Brain pericyte (primary cell): ENCODE results near the gene GARNL3.

Source experiments
- DNase-seq: peaks from one replicate; pipeline ENCODE4 v3.0.0-alpha.2; 2012; ENCODE audit warnings: low read depth, low spot score

Gene GARNL3

DNA sequence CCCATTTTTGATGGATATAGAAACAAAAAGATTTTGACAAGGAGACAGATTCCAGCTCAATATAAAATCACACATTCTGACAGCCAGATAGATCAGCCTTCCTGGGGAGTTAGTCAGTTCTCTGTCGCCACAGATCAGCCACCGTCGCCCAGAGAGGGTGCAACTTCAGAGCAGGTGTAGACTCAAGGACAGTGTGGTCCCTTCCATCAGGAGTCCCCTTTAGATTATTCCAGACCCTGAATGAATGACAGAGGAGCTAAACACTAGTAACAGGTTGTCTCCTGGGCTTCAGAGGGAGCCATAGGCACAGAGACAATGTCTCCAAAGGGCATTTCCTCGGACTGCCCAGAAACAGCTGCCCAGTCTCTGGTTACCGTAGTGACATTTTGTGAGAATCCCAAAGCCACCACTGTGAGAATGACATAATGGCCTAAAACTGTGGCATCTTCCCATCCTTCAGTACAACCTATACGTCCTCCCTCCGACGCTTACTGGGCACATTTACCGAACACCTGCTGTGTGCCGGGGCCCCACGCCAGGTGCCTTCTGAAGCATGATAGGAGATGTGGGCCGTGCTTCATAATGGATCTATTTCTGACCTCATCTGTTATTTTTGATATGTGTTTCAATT lies 85.0 kb downstream of the GARNL3 start:
- DNase-seq = no peak

DNA sequence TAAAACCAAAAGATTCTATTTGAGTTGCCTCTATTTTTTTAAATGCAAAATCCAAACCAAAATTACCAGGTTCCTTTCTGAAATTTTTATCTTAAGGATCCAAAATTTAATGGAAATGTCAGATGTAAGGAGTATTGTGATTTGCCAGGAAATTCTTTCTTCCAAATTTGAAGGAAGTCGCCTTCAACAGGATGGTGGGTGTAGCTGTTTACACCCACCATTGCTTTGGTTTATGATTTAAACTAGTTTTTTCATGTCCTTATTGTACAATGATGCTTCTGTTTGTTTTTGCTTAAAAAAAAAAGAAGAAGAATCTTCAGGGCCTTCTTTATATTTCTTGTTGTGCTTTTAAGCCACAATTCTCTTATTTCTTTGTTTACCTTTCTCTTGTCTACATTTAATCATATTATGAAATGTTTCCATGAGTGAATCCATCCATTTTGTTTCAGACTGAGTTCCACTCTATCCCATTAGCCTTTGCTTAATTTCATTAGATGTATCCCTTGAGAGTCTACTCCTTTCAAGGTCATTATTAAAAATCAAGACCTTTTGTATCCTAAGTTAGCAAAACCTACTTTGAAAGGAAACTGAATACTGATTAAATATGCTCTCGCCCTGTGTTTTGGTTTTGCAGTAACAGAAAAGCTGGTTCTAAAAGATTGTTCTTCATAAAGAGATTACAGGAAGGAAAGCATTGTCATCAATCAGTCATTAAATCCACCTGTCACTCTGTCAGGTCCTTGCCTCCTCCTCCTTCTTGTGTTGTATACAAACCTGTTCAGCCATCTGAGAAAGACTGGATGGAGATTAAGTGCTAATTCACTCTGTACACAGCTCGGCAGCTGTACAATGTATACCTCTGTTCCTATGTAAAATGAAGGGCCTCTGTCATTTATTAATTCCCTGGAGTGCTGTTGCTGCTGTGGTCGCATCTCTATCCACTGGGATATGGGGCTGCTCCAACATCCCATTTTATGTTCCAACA lies 86.9 kb downstream of the GARNL3 start:
- DNase-seq = no peak

DNA sequence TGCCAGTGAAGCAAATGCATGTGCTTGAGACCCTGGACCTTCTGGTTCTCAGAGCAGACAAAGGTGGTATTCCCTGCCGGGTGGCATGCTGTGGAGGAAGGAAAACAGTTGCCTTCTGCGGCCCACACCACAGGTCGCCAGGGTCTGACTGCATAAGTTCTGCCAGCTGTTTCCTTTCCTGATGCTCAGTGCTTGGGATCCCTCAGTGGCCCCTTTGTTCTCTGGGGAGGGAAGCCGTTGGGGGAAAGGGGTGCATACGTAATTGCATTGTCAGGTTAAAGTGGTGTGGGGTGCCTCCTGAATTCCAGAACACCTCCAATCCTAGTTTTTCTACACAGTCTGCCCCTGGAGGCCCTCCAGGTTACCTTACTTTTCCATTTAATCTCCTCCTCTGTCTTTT lies 89.3 kb downstream of the GARNL3 start:
- DNase-seq = no peak

DNA sequence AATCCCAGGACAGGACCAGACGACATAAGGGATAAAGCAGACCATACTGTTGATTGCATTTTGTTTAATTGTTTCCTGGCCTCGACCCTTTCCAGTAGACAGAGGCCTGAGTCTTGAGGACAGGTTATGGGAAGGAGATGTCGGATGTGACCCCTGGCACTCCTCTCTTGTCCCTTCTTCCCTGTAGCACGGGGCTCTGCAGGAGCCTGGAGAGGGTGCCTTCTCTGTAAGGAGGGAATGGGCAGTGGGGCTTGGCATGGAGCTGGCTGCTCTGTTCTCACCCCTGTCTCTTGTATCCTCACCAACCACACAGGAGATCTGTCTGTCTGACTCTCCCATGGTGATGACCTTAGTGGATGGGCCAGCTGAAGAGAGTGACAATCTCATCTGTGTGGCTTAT lies 92.3 kb downstream of the GARNL3 start:
- no peak for DNase-seq

DNA sequence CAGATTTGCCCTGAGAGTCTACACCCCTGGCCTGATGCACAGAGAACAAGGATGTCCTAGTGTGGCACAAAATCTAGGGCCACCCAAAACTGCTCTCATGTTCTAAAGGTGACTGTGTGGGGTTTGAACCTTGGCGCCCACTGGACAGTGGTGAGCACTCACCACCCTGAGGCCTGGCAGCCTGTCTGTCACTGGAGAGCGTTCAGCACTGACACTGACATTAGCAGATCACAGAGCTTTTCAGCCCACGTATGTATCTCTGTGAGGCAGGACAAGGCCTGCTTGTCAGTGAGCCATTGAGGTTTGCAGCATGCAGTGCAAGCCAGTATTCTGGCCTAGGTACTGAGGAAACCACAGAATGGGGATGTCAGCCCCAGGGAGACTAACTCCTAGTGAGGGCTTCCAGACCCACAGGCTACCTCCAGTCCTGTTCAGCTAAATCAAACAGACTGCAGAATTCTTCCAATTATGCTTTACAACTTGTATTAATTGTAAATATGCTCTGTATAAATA lies 93.5 kb downstream of the GARNL3 start:
- no peak for DNase-seq

DNA sequence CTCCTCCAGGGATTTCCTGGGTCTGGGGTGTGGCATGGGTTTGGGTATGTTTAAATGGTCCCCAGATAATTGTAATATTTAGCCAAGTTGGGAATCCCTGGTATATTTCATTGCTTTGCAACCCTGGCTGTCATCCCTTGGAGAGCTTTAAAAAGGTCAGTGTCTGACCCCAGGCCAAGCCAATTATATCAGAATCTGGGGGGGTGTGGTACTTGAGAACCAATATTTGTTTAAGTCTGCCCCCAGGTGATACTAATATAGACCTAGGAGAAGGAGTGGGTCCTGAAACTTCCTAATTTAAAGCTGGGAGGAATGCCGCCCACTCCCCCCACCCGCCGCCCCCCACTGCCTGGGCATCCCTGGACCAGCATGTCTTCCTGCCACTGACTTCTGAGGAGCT lies 94.2 kb downstream of the GARNL3 start:
- no peak for DNase-seq

DNA sequence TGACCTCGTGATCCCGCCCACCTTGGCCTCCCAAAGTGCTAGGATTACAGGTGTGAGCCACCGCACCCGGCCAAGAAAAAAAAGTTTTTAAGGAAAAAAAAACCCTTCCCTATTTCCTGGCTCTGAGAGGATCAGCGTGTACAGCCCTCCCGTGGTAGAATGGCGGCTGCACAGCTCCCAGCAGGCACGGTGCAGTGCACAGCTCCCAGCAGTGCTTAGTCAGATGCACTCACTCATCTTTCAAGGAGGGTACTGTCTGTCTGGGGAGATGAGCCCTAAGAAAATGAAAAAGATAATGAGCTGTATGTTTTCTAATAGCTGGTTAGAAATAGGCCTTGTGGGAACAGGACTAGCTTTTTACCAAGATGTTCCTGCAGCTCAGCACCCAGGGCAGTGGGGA lies 95.7 kb downstream of the GARNL3 start:
- DNase-seq = no peak

DNA sequence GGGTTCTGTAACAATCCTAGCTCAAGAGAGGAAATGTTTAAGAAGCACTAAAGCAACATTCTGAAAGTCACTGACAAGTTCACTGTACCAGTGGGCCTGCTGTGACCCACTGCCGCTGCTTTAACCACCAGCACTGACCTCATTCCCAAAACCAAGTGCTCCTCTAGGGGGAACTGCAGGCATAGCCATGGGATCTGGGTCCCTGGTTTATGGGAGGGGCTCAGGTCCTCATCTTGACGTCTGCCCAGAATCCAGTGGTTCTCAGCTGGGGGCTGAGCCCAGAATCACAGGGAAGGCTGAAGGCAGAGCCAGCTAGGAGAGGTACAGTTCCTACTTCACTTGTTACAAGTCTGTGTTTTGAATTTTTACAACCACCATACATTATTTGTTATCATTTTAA lies 96.3 kb downstream of the GARNL3 start:
- DNase-seq = peak; percentile 21

DNA sequence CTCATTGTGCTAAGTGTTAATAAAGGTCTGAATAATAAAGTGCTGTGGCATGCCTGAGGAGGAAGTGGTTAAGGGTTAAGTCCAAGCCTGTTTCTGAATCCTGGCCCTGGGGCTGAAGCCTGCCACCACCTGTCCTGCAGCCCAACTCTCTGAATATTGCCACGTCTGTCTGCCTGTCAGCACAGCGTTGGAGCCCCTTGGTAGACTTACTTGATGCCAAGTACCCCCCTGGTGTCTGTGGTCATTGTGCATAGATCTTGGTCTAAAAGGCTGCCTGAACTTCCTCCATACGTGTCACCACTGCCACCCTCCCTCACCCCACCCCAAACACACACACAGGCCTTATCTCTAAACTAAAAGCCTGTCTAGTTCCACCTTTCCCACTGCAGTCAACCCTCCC lies 97.0 kb downstream of the GARNL3 start:
- no peak for DNase-seq

DNA sequence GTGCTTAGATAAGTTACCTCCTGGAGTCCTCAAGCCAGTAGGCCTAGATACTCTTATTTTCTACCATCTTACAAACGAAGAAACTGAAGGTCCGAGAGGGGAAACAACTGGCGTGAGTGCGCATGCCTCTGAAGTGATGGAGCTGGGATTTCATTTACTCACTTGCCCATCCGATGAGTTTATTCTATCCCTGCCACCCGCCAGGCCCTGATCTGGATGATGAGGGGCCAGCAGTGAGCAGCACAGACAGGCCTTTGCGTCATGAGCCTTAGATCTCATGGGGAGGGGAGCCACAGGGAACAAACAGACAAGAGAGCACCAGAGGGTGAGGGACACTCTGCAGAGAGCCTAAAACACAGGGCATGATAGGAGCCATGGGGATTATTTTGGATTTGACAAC lies 98.3 kb downstream of the GARNL3 start:
- DNase-seq = no peak

DNA sequence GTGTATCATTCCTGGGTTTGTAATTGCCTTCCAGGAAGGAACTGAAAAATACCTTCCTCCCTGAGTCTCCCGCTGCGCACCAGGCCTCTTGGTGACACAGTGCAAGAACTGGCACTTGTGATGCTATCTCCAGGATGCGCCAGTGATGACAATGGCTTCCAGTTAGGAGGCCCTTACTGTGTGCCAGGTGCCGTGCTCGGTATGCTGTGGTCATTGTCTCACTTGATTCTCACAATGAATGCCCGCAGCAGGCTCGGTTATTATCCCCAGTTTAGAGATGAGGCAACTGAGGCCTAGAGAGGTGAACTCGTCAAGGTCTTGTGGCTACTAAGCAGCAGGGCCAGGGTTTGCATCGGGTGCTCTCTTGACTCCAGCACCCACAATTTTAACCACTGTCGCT lies 100.9 kb downstream of the GARNL3 start:
- no peak for DNase-seq

DNA sequence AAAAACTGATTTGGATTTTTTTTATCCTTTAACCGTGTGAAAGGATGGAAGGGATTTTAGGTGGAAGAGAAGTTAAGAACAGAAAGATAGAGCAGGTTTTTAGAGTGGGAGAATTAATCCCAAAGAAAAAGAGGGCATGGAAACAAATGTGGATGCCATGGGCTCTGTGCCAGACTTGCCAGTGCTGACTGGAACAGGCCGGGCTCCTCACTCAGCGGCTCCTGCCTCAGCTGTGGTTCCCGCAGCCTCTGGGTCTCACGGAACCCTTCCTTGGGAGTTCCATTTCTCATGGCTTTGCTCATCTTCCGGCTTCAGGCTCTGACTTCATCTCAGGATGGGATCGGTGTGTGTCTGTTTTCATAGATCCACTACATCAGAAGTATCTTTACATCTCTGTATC lies 102.0 kb downstream of the GARNL3 start:
- DNase-seq = no peak

DNA sequence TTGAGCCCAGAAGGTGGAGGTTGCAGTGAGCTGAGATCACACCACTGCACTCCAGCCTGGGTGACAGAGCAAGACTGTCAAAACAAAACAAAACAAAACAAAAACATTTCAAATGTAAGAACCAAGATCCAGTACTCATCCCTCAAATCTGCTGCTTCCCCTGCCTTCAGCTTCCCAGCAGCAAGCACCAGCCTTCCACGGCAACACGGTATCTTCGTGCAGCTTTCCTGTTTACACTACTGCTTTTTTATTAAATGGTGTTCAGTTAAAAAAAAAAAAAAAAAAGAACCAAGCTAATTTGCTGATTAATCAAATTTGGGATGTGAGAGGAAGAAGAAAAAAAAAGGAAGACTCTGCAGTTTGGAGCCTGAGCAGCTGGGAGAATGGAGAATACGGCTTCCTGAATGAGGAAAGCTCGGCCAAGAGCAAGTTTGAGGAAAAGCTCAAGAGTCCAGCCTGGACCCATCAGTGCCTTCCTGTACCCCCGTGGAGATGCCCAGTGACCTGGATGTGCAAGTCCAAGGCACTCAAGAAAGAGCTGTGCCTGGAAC lies 104.4 kb downstream of the GARNL3 start:
- no peak for DNase-seq

DNA sequence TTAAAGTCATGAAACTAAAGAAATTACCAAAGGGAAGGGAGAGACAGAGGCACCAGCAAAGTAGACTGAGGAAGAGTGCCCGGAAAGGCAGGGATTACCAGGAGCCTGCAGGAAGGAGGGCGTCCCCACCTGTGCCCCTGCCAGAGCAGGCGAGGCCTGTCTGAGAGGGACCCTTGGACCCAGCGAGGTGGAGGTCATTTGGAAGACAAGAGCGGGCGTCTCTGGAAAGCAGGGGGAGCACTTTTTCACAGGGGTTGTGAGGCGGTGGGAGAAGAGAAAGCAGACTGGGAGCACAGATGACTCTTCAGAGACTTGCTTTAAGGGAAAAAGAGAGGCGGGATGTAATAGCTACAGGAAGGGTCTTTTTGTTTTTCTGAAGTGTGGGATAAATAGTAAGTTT lies 104.9 kb downstream of the GARNL3 start:
- no peak for DNase-seq

DNA sequence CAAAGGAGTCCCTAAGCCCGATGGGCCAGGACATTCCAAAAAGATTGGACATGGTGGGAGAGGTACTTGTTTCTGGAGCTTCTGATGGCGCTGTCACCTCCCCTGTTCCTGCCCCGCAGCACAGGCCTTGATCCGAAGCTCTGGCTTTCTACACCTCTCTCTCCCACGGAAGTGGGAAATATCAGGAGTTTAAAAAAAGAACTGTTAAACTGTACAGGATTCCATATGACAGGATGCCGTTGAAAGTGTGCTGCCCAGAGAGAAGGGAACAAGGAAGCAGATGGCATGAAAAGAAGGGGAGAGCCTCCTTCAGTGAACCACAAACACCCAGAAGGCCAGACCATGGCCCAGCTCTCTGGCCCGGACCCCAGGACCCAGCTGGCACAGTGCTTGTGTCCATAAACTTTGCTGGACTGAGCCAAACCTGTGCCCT lies 105.6 kb downstream of the GARNL3 start:
- DNase-seq = no peak

DNA sequence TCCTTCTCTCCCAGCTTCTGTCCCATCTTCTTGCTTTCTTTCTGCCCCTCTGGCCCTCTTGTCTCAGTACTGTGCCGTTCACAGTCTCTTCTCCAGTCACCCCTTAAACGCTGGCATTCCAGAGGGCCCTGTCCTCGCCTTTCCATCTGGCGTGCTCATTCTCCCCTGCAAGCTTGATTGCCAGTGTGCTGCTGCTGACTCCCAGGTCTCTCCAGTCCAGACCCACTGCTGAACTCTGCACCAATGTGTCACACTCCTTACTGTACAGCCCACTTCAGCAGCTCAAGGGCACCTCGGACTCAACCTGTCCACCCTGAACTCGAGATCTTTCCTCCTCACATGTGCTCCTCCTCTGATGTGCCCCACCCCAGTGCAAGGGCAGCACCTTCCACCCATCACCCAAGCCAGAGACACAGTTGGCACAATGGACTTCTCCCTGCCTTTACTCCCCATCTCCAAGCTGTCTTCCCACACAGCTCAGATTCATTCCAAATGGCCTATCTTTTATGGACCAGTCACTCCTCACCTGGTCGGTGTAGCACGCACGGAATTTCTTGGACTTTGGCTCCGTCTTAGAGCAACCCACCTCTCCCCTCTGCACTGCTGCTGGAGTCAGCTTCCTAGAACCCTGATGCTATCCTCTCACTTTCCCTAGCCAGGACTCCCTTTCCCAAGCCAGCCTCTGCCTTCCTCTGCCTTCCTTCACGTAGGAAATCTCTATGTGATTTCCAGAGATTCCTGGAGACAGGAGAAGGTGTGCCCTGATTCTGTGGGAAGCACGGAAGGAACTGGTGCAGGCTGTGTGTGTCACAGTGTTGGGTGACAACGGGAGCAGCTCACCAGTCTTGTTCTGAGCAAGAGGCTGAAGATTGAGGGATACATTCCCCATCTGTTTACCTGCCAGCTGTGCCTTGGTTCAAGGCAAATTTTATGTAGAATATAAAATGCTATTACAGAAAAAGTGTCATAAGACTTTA lies 106.4 kb downstream of the GARNL3 start:
- no peak for DNase-seq

DNA sequence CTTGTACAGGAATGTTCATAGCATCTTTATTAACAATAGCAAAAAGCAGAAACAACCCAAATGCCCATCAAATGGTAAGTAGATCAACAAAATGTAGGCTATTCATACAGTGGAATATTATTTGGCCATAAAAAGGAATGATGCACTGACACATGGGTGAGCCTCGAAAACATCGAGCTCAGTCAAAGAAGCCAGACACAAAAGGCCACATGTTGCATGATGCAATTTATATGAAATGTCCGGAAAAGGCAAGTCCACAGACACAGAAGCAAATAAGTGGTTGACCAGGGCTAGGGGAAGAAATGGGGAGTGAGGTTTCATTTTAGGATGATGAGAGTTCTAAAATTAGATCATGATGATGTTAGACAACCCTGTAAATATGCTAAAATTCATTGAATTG lies 115.9 kb downstream of the GARNL3 start:
- no peak for DNase-seq

DNA sequence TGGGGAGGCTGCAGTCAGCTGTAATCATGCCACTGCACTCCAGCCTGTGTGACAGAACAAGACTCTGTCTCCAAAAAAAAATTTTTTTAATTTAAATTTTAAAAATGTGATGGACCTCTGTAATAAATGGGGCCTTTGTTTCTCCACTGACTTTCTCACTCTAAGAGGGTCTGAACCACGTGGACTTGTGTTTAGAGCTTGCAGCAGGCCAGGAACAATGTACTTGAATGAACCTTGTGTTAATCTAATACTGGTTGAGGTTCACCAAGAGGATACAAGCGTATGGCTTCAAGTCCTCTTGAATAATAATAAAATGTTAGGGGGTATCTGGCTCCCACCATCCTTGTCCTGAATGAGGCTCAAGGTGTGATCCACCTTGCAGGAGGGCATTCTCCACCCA lies 118.0 kb downstream of the GARNL3 start:
- no peak for DNase-seq

DNA sequence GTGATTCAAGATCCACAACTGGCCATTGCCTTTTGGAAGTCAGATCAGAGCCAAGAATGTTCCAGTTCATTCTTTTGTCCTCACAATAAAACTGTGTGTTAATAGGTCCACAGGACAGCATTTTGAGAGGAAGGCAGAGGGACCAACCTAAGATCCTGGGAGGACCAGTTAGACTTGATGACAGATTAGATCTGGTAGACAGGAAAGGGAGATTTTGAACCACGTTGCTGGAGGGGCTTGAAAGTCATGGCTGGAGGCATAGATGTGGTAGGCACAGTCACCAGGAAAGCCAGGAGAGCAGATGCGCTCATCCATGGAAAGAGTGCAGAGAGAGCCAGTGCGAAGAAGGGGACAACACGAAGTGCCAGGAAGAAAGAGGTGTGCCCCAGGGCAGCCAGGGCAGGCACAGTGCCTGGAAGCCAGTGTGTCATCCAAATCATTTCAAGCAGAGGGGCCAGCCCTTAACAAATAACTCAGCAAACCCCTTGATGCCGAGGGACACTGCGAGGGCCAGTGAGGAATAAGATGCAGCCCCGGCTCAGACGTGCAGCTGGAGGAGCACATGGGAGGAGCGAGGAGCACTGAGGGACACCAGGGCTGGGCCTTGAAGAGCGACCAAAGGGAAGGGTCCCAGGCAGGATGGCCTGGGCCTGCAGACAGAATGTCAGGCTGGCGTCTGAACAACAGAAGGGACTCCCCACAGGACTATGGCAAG lies 119.6 kb downstream of the GARNL3 start:
- DNase-seq = no peak

DNA sequence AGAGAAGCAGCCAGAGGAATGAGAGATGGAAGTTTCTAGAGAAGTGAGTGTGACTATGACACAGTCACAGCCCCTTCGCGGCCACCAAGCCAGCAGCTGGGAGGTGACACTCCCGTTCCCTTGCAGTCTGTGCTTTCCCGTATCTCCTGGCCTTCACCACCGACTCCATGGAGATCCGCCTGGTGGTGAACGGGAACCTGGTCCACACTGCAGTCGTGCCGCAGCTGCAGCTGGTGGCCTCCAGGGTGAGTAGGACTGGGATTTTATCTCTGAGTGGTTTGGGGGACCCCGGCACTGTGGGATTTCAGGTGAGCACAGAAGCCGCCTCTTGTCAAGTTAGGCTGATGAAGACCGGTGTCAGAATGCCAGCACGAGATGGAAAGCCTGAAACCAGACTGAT lies 120.3 kb downstream of the GARNL3 start:
- DNase-seq = no peak

DNA sequence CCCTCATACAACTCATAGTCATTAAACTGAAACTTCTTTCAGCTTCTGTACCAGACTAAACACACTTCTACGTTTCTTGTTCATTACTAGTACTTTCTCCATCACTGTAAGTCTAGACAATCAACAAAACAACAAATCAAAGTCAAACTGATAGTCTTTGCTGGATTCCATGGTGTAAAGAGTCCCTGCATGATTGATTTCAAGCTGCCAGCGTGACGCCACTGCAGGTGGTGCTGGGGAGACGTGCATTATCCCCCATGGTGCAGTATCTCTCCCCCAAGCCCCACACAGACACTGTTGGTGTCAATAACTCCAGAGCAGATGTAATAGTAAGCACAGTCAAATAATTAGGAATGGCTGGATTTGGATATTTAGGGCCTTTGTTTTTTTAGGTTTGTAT lies 121.7 kb downstream of the GARNL3 start:
- no peak for DNase-seq
